ENCODE results near the gene LAMB4.

LAMB4 gene

DNA sequence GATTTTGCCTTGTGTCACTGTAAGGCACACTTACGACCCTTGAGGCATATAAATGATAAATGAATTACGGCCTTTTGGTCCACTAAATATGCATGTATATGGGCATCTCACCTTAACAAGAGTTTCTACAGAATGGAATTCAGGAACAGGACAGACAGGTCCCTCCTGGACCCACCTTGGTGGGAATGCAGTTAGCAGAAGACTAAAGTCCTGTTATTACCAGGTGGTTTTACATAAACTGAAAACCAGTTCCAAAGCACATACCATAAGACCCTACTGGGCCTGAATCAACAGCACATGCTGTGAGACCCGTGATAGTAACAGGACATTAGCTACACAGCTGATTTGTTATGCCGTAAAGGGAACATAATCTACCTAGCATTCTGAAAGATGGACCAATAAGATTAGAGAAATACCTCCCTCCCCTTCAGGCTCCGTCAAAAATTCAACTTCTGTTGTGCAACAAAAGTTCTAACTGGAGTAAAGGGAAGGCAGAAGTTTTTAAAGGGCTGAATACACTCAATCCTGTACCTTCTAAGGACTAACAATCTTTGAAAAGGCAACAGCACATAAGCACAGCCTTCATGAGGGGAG is 151.2 kb downstream of the LAMB4 start:
- H3K9me3 Mint-ChIP-seq: no peaks in the 10 kb centered on the region
- no peaks in the 10 kb centered on the region for H3K27me3 Mint-ChIP-seq
- no peaks in the 10 kb centered on the region for H3K36me3 Mint-ChIP-seq (ENCODE audit: low read depth)
- no peak overlapping the region for H3K27ac Mint-ChIP-seq
- H3K4me1 Mint-ChIP-seq (ENCODE audit: low read depth): no peaks in the 10 kb centered on the region
- H3K4me3 Mint-ChIP-seq: no peak overlapping the region
- intact Hi-C loops (cut with micrococcal nuclease): no loop called here

GRCh38 chr7:107977048-107977447 is 153.1 kb downstream of the LAMB4 start:
- Mint-ChIP-seq H3K4me1 (ENCODE audit: low read depth) (no peaks in the 10 kb centered on the region), H3K27ac (no peak overlapping the region), H3K9me3 (no peaks in the 10 kb centered on the region), H3K4me3 (no peak overlapping the region), H3K27me3 (peaks cover 4% of the 10 kb centered on the region), H3K36me3 (ENCODE audit: low read depth) (no peaks in the 10 kb centered on the region)
- intact Hi-C loops (cut with micrococcal nuclease): no loop called here

GRCh38 chr7:107976620-107977019 is 153.5 kb downstream of the LAMB4 start:
- Mint-ChIP-seq H3K36me3 (ENCODE audit: low read depth) (no peaks in the 10 kb centered on the region), H3K4me1 (ENCODE audit: low read depth) (peaks cover 4% of the 10 kb centered on the region), H3K27me3 (peaks cover 4% of the 10 kb centered on the region), H3K4me3 (no peak overlapping the region), H3K9me3 (no peaks in the 10 kb centered on the region), H3K27ac (no peak overlapping the region)
- intact Hi-C loops (cut with micrococcal nuclease): no loop called here

- Mint-ChIP-seq H3K36me3 (ENCODE audit: low read depth) (no peaks in the 10 kb centered on the region), H3K4me1 (ENCODE audit: low read depth) (peaks cover 8% of the 10 kb centered on the region), H3K4me3 (no peak overlapping the region), H3K27me3 (peaks cover 4% of the 10 kb centered on the region), H3K9me3 (no peaks in the 10 kb centered on the region), H3K27ac (no peak overlapping the region)
- intact Hi-C loops (cut with micrococcal nuclease): no loop called here
Measured at GRCh38 chr7:107975394-107976013, 154.7 kb downstream of the LAMB4 start.

- intact Hi-C loops (cut with micrococcal nuclease): no loop called here
- Mint-ChIP-seq H3K4me1 (ENCODE audit: low read depth) (peaks cover 8% of the 10 kb centered on the region), H3K4me3 (no peak overlapping the region), H3K9me3 (no peaks in the 10 kb centered on the region), H3K27me3 (peaks cover 4% of the 10 kb centered on the region), H3K27ac (no peak overlapping the region), H3K36me3 (ENCODE audit: low read depth) (no peaks in the 10 kb centered on the region)
Measured at GRCh38 chr7:107973861-107974260, 156.3 kb downstream of the LAMB4 start.

Measured in dendritic cell treated with granulocyte-macrophage colony-stimulating factor and Interleukin-4, amounts not matched to agents 40 ng/mL and 50 ng/mL, for 4 days (primary cell).